ENCODE data around the gene ASAP2.

Gene ASAP2

GRCh38 chr2:9230881-9231280 is 24.3 kb downstream of the ASAP2 start:
- DNase-seq (ENCODE audit: low read depth in 3 of 3): no peak

- no peak for DNase-seq (ENCODE audit: low read depth in 3 of 3)
These were observed 24.9 kb downstream of the ASAP2 start for GRCh38 chr2:9231291-9232165.

- DNase-seq (ENCODE audit: low read depth in 3 of 3): no peak
These were observed 25.5 kb downstream of the ASAP2 start for GRCh38 chr2:9232166-9232479.

- no peak for DNase-seq (ENCODE audit: low read depth in 3 of 3)
These were observed 26.3 kb downstream of the ASAP2 start for GRCh38 chr2:9232886-9233285.

GRCh38 chr2:9234680-9235146 is 28.1 kb downstream of the ASAP2 start:
- DNase-seq (ENCODE audit: low read depth in 3 of 3): no peak

GRCh38 chr2:9235147-9236044 is 28.8 kb downstream of the ASAP2 start:
- DNase-seq (ENCODE audit: low read depth in 3 of 3): no peak

GRCh38 chr2:9236045-9236344 is 29.4 kb downstream of the ASAP2 start:
- no peak for DNase-seq (ENCODE audit: low read depth in 3 of 3)

- no peak for DNase-seq (ENCODE audit: low read depth in 3 of 3)
These were observed 30.3 kb downstream of the ASAP2 start for GRCh38 chr2:9236867-9237266.

GRCh38 chr2:9237831-9238230 is 31.2 kb downstream of the ASAP2 start:
- DNase-seq (ENCODE audit: low read depth in 3 of 3): no peak

- DNase-seq (ENCODE audit: low read depth in 3 of 3): no peak
These were observed 32.1 kb downstream of the ASAP2 start for GRCh38 chr2:9238591-9239326.

GRCh38 chr2:9239616-9240015 is 33.0 kb downstream of the ASAP2 start:
- no peak for DNase-seq (ENCODE audit: low read depth in 3 of 3)

- peak in 1 of 3 experiments; percentile 4 for DNase-seq (ENCODE audit: low read depth in 3 of 3)
These were observed 34.1 kb downstream of the ASAP2 start for GRCh38 chr2:9240745-9241144.

GRCh38 chr2:9241233-9241632 is 34.6 kb downstream of the ASAP2 start:
- DNase-seq (ENCODE audit: low read depth in 3 of 3): no peak

GRCh38 chr2:9243357-9243756 is 36.7 kb downstream of the ASAP2 start:
- no peak for DNase-seq (ENCODE audit: low read depth in 3 of 3)

GRCh38 chr2:9244985-9245544 is 38.5 kb downstream of the ASAP2 start:
- DNase-seq (ENCODE audit: low read depth in 3 of 3): no peak

- no peak for DNase-seq (ENCODE audit: low read depth in 3 of 3)
These were observed 40.6 kb downstream of the ASAP2 start for GRCh38 chr2:9247177-9247576.

GRCh38 chr2:9247786-9248185 is 41.2 kb downstream of the ASAP2 start:
- DNase-seq (ENCODE audit: low read depth in 3 of 3): no peak

- no peak for DNase-seq (ENCODE audit: low read depth in 3 of 3)
These were observed 41.8 kb downstream of the ASAP2 start for GRCh38 chr2:9248363-9248762.

- no peak for DNase-seq (ENCODE audit: low read depth in 3 of 3)
These were observed 42.6 kb downstream of the ASAP2 start for GRCh38 chr2:9249020-9249800.

GRCh38 chr2:9250091-9250490 is 43.5 kb downstream of the ASAP2 start:
- no peak for DNase-seq (ENCODE audit: low read depth in 3 of 3)

GRCh38 chr2:9250498-9251153 is 44.0 kb downstream of the ASAP2 start:
- DNase-seq (ENCODE audit: low read depth in 3 of 3): no peak
